NCI-H1417 (cell line): ENCODE results near the gene MTMR2.

ENCODE experiments used
- DNase-seq, 3 experiments: peaks; one replicate each; lab custom pipeline; 2025; lab: John Stamatoyannopoulos, UW

Gene MTMR2

DNA sequence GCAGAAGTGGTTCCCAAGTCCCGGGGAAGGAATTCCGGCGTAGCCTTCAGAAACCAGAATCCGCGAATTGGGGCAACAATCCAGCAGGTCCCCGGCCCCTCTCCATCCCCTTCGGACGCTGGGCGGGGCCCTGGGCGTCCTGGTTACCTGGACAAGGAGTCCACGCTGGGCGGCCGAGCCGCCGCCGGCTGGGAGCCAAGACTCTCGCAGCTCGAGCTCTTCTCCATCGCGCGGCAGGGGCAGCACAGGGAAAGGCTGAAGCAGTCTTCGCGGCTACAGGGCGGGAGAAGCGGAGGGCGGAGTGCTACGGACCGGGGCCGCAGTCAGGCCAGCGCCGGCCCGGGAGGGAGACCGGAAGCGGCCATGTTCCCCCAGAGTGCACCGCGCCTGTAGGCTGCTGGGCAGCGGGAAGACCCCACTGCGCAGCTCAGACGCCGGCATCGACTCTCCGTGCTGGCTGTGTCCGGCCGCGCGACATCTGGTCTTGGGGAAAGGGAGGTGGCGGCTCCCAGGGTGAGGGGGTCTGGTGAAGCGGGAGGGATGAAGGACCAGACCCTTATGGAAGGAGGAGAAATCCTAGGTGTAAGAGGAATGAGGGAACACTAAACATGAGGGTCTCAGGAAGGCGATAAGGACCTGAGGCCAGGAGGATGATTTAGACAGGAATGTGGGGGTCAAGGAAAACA lies at the start of gene MTMR2:
Gene MTMR2 (minus strand): TSS at position 380 of the 686 bp plus-strand sequence. CDS start 153 bp downstream, at position 227.
- DNase-seq = peak; percentile 58 to 91 (median 86)

DNA sequence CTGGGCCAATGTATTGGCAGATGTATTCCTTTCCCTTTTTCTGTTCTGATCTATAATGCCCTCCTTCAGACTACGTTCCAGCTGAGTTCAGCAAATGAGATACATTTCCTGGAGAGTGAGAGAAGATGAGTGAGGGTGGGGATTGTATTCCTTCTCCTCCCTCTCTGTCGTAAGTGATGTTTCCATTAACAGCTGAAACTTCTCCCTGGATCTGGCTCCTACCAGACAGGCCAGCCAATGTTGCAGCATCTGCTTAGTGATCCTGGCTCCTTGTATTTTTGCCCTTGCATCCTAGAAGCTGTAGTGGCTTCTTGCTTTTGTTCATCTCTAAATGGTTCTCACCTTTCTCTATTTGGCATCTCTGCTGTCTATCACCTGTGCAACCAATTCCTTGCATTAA lies 48.2 kb upstream of the MTMR2 start:
- DNase-seq = no peak

GRCh38 chr11:95968585-95968984 lies 44.7 kb upstream of the MTMR2 start:
- no peak for DNase-seq

DNA sequence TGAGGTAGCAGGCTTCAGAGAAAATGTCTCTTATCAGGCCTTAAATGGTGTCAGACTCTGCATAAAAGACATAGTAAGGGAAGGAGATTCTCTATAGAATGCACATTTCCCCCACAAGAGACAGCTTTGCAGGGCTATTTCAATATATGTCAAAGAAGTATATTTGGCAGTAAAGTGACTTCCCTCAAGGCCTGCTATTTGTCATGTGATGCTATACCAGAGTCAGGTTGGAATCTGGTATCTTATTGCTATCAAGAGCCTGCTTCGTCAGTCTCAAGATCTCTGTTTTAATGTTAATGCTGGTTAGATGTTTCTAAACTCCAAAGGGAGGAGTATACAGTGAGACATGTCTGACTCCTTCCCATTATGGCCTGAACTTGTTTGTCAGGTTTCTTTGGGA lies 40.4 kb upstream of the MTMR2 start:
- DNase-seq = no peak

- no peak for DNase-seq
These were observed 37.9 kb upstream of the MTMR2 start for GRCh38 chr11:95961758-95962157.

DNA sequence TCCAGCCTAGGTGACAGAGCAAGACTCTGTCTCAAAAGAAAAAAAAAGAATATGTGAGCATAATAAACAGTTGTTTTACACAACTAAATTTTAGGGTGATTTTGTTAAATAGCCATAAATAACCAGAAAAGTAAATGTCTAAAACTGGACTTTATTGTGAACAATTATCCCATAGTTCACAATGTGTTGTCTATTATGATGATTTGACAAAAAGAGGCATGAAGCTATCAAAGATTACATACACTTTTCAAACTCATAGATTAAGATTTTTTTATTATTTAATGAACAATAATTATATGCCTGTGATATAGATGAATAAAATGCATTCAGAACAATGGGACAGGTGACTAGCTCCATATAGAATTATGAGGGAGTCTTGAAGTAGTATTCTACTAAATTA lies 27.0 kb upstream of the MTMR2 start:
- no peak for DNase-seq

DNA sequence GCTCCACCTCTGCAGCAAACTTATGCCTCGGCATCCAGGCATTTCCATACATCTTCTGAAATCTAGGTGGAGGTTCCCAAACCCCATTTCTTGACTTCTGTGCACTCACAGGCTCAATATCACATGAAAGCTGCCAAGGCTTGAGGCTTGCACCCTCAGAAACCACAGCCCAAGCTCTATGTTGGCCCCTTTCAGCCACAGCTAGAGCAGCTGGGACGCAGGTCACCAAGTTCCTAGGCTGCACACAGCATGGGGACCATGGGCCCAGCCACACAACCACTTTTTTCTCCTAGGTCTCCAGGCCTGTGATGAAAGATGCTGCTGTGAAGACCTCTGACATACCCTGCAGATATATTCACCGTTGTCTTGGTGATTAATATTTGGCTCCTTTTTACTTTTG lies 24.7 kb upstream of the MTMR2 start:
- no peak for DNase-seq

DNA sequence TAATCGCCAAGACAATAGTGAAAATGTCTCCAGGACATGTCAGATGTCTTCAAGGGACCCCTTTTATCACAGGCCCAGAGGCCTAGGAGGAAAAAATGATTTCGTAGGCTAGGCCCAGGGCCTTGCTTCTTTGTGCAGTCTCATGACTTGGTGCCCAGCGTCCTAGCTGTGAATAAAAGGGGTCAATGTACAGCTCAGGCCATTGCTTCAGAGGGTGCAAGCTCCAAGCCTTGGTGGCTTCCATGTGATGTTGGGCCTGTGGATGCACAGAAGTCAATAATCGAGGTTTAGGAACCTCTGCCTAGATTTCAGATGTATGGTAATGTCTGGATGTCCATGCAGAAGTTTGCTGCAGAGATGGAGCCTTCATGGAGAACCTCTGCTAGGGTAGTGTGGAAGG lies 20.7 kb upstream of the MTMR2 start:
- DNase-seq = no peak

DNA sequence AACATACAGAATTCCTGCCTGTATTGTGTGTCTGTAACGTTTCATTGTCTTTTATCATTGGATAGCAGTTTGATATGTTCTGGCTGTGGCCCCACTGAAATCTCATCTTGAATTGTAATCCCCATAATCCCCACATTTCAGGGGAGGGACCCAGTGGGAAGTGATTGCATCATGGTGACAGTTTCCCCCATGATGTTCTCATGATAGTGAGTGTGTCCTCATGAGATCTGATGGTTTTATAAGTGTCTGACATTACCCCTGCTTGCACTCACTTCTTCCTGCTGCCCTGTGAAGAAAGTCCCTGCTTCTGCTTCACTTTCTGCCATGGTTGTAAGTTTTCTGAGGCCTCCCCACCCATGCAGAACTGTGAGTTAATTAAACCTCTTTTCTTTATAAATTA lies 19.6 kb upstream of the MTMR2 start:
- DNase-seq = no peak

DNA sequence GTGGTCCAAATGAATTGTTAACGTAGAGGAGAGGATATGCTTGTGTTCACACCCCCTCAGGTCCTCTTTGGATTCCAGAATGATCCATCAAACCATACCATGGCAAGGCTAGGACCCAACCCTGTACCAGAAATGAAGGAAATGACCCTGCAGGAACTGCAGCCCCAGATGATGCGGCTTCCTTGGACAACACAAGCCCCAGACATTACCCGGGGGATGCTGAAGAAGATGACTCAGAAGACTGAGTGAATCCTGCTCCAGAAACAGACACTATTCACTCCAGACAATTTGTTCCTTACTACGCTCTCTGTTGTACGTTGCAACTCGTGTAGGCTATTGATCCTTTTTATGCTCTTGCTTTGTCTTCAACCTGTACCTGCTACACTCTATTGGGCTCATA lies 15.2 kb upstream of the MTMR2 start:
- DNase-seq = no peak

GRCh38 chr11:95937358-95937757 lies 13.5 kb upstream of the MTMR2 start:
- no peak for DNase-seq

- DNase-seq = no peak
These were observed 9.7 kb upstream of the MTMR2 start for GRCh38 chr11:95933594-95933993.

GRCh38 chr11:95931916-95932315 lies 8.0 kb upstream of the MTMR2 start:
- no peak for DNase-seq

GRCh38 chr11:95930948-95931347 lies 7.0 kb upstream of the MTMR2 start:
- DNase-seq = no peak

- no peak for DNase-seq
These were observed 2.8 kb upstream of the MTMR2 start for GRCh38 chr11:95926726-95927125.

DNA sequence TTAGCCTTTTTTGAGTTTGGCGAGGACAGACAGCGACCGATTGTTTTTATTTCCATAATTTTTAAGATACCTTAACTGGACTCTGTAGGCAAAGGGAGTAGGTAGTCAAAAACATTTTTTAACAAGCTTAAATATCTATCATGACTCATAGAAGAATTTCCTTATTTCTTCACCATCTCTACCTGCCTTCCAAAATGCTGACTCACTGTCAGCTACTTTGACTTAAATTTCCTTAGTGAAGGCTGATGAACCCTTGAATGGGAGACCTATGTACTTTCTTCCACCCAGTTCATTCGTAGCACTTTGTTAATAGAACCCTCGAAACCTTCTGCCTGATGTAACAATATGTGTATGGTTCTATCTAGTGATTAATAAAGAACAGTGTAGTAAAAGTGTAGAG lies 1.1 kb upstream of the MTMR2 start:
- DNase-seq = peak in 2 of 3 experiments; percentile 16 to 62

- DNase-seq = peak in 1 of 3 experiments; percentile 85
These were observed 480 bp upstream of the MTMR2 start for GRCh38 chr11:95924414-95924760.

DNA sequence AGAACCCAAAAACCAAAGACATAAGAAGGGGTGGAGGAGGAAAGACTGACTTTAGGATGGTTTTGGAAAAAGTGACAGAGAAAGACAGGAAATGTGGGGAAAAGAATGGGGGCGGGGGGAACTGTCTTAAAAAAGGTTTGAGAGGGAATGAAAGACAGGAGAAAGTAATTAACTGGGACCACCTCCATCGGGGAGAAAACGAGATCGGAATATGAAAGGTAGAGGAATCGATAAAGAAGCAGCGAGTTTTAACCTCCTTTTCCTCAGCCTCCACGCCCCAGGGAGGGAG lies 524 bp downstream of the MTMR2 start:
- DNase-seq = no peak

- peak in 1 of 3 experiments; percentile 37 for DNase-seq
These were observed 1.1 kb downstream of the MTMR2 start for GRCh38 chr11:95922536-95923438.

GRCh38 chr11:95922099-95922498 lies 1.8 kb downstream of the MTMR2 start:
- no peak for DNase-seq

- DNase-seq = no peak
These were observed 3.3 kb downstream of the MTMR2 start for GRCh38 chr11:95920460-95921105.

DNA sequence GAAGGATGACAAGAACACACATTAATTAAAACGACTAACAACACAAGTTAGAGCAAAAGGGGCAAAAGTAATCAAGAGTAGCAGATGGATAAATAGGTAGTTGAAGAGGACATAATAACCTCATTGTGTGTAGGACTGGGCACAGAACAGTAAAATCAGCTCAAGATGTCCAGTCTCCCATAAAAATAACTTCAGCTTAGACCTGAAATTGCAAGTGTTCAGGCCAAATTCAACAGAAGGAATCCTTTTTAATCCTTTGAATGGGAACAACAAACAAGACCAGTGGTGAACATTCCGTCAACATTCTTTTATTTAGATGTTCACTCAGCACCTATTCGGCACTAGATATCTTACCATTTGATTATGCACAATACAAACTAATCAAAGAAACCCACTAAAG lies 4.4 kb downstream of the MTMR2 start:
- DNase-seq = no peak

DNA sequence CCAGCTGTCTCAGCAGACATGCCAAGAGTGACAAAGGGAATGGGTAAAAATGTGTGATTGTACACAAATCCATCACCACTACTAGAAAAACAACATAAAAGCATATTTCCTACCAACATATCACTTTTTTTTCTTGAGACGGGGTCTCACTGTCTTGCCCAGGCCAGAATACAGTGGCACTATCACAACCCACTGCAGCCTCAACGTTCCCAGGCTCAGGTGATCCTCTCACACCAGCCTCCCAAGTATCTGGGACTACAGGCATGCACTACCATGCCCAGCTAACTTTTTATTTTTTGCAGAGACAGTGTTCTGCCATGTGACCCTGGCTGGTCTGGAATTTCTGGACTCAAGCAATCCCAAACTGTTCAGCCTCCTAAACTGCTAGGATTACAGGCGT lies 5.2 kb downstream of the MTMR2 start:
- no peak for DNase-seq
